GM12875 (cell line): ENCODE measurements around the gene CAPN5.

ENCODE experiments used
- H3K4me3 ChIP-seq: one replicate; pipeline ENCODE4 v1.5.1; 2011; ENCODE audit warnings: low read depth, low read length, control low read depth
- CTCF ChIP-seq: IDR thresholded peaks from 2 replicates; pipeline ENCODE4 v1.5.1; 2011; ENCODE audit warnings: low read depth, mild to moderate bottlenecking, control low read depth, inconsistent platforms, low read length, moderate library complexity, borderline replicate concordance; ENCODE audit not compliant: insufficient read depth

Gene CAPN5

DNA sequence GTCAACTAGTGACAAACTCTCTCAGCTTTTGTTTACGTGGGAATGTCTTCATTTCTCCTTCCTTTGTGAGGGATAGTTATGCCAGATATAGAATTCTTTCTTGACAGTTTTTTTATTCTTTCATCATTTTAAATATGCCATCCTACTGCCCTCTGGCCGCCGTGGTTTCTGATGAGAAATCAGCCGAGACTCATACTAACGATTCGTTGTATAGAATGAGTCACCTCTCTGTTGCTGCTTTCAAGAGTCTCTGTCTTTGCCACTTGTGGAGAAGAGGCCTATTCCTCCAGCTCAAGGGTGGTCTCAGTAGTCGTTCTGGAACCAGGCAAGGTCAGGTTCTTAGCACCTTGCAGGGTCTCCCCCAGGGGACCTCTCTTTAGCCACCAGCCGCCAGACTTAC is 69.3 kb downstream of the CAPN5 start:
- no peak for TF ChIP-seq CTCF
- H3K4me3 ChIP-seq = no peak overlapping the region

DNA sequence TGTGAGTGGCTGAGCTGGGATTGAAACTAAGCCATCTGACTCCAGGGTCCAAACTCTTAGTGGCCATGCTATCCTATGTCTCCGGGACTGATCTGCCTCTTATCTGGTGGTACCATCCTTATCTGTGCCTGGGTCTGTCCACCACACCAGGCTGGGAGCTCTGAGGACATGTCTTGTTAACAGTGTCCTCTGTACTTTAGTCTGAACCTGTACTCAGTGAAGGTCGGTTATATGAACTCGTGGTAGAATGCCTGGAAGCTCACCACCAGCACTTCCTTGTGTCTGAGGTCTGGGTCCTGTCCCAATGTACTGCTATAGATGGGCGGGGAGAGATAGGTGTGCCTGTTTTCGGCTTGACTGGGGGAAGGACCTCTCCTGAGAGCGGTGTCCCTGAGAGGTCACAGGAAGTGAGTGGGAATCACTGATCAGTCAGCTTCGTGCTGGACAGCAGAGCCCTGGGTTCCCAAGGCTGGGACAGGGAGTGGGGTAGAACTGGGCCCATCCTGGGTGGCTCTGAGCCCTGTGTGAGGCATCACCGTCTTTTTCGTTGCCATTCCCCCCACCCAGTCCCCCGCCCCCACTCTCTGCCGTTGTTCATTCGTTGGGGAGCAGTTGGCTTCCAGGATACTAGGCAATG is 70.1 kb downstream of the CAPN5 start:
- H3K4me3 ChIP-seq = no peak overlapping the region

GRCh38 chr11:77137421-77137820 is 70.7 kb downstream of the CAPN5 start:
- no peak for TF ChIP-seq CTCF
- no peak overlapping the region for H3K4me3 ChIP-seq

More for the DNA sequence above, 70.1 kb downstream of the CAPN5 start:
- no peak for TF ChIP-seq CTCF

- no peak for TF ChIP-seq CTCF
- H3K4me3 ChIP-seq = no peak overlapping the region
These were observed 71.4 kb downstream of the CAPN5 start for GRCh38 chr11:77138106-77138649.

DNA sequence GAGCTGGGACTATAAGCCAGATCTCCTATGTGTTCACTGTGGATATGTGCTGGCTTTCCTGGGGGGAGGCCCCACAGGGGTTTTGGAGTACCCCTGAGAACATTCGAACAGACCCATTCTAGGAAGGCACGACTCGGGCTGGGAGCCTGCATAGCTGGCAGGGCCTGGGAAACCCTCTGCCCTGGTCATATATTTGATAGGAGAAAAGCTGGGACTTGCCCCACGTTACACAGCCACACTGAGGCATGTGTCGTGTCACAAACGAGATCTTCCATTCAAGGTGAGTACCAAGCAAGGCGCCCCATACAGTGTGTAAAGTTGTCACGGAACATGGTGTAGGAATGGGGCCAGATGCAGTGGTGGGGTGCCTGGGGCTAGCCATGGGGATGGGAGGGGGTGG is 72.4 kb downstream of the CAPN5 start:
- TF ChIP-seq CTCF = no peak
- no peak overlapping the region for H3K4me3 ChIP-seq

DNA sequence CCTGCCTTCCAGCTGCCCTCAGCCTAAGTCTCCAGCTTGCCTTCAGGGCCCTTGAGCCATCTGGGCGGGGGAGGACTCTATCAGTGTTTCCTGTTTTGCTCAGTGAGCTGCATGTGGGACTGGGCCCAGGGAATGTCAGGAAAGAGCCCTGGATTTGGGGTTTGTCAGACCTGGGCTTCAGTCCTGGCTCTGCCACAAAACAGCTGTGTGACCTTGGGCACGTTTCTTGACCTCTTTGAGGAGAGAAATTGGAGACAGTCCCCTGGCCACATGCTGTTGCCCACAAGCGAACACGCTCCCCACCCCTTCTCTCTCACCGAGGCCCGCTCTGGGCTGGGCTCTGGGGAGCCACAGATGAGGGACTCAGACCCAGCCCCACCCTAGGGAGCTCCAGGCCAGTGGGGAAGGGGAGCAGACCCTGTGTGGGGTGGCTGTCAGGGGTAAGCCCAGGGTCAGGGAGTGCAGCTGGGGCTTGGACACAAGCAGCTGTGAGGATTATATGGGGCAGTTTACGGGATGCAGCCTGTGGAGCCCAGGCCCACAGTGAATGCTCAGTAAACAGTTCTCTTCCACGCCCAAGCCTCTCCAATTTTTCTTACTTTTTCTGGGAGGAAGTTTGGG is 73.6 kb downstream of the CAPN5 start:
- no peak for TF ChIP-seq CTCF

DNA sequence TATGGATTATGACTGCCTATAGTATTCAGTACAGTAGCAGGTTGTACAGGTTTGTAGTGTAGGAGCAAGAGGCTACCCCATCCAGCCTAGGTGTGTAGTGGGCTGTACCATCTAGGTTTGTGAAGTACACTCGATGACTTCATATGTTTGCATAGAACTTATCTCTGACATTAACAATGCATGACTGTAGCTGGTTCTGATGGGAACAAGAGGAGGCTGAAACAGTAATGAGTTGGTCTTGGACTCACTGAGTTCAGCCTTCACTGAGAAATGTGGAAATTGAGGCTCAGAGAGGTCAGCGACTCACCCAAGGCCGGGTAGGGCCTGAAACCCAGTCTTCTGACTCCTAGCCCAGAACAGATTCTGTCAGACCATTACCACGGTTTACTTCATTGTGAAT is 74.3 kb downstream of the CAPN5 start:
- H3K4me3 ChIP-seq = no peak overlapping the region
- no peak for TF ChIP-seq CTCF

More for the DNA sequence above, 73.6 kb downstream of the CAPN5 start:
- no peak overlapping the region for H3K4me3 ChIP-seq
